HG03457 (cell line): Measurements from ENCODE around the gene POLR2C.
A peak's percentile ranks its signal among the peaks of the same experiment; 100 is the strongest.

ENCODE experiments used
- ATAC-seq: cut with Tn5 transposase; IDR thresholded peaks from one replicate; pipeline ENCODE4 v1.9.1; 2021; ENCODE audit warnings: moderate number of reproducible peaks; ENCODE audit not compliant: unreplicated experiment

Gene POLR2C

GRCh38 chr16:57447186-57447962 is 15.1 kb upstream of the POLR2C start, which contains the start of the genes CIAPIN1 and COQ9:
Gene CIAPIN1 (minus strand): TSS chr16:57447385. CDS start chr16:57440928, 6,457 bp downstream.
Gene COQ9 (plus strand): TSS chr16:57447479. CDS start chr16:57447506, 27 bp downstream.
- ATAC-seq = peak; percentile 92

- no peak for ATAC-seq
Measured at GRCh38 chr16:57452021-57452420, 10.5 kb upstream of the POLR2C start.

GRCh38 chr16:57462978-57463362 is 491 bp downstream of the POLR2C start:
- ATAC-seq = peak; percentile 11

GRCh38 chr16:57464523-57464922 is 2.0 kb downstream of the POLR2C start:
- ATAC-seq = no peak

- no peak for ATAC-seq
Measured at GRCh38 chr16:57468346-57468745, 5.9 kb downstream of the POLR2C start.

- no peak for ATAC-seq
Measured at GRCh38 chr16:57469046-57469445, 6.6 kb downstream of the POLR2C start.

- no peak for ATAC-seq
Measured at GRCh38 chr16:57469917-57470470, 7.5 kb downstream of the POLR2C start.

GRCh38 chr16:57470711-57471110 is 8.2 kb downstream of the POLR2C start:
- no peak for ATAC-seq

- no peak for ATAC-seq
Measured at GRCh38 chr16:57471209-57471608, 8.7 kb downstream of the POLR2C start.

GRCh38 chr16:57471852-57472664 is 9.6 kb downstream of the POLR2C start:
- ATAC-seq = no peak

- no peak for ATAC-seq
Measured at GRCh38 chr16:57472665-57473060, 10.2 kb downstream of the POLR2C start.

- ATAC-seq = no peak
Measured at GRCh38 chr16:57473176-57473840, 10.8 kb downstream of the POLR2C start.

GRCh38 chr16:57473906-57474305 is 11.4 kb downstream of the POLR2C start:
- ATAC-seq = no peak

GRCh38 chr16:57474671-57475661 is 12.5 kb downstream of the POLR2C start:
- ATAC-seq = no peak

GRCh38 chr16:57475711-57476339 is 13.3 kb downstream of the POLR2C start:
- peak; percentile 70 for ATAC-seq

GRCh38 chr16:57476546-57477410 is 14.3 kb downstream of the POLR2C start:
- no peak for ATAC-seq

- ATAC-seq = no peak
Measured at GRCh38 chr16:57477531-57478202, 15.2 kb downstream of the POLR2C start.
